GM20000 (cell line): ENCODE results near the gene GRID2.

ENCODE experiments used
- DNase-seq: peaks from one replicate; pipeline ENCODE4 v3.0.0; 2012; ENCODE audit warnings: low spot score
- TF ChIP-seq, protein P1 (sequence below): IDR thresholded peaks from 2 replicates; pipeline ENCODE4 v1.5.1; 2012; ENCODE audit warnings: mild to moderate bottlenecking, control low read depth; ENCODE audit errors: extremely low read depth, missing control alignments

Gene GRID2

DNA sequence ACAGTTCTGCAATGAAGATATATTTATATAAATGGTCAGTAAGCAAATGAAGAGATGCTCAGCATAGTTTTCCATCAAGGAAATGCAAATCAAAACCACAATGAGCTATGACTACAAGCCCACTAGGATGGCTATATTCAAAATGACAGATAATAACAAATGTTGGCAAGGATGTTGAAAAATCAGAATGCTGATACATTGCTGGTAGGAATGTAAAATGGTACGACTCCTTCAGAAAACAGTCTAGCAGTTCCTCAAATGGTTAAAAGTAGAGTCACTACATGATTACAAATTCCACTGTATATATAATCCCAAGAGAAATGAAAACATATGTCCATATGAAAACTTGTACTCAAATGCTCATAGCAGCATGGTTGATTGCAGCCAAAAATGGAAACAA, 1099.8 kb downstream of the GRID2 start:
- DNase-seq, result no peak
- TF ChIP-seq, protein P1, sequence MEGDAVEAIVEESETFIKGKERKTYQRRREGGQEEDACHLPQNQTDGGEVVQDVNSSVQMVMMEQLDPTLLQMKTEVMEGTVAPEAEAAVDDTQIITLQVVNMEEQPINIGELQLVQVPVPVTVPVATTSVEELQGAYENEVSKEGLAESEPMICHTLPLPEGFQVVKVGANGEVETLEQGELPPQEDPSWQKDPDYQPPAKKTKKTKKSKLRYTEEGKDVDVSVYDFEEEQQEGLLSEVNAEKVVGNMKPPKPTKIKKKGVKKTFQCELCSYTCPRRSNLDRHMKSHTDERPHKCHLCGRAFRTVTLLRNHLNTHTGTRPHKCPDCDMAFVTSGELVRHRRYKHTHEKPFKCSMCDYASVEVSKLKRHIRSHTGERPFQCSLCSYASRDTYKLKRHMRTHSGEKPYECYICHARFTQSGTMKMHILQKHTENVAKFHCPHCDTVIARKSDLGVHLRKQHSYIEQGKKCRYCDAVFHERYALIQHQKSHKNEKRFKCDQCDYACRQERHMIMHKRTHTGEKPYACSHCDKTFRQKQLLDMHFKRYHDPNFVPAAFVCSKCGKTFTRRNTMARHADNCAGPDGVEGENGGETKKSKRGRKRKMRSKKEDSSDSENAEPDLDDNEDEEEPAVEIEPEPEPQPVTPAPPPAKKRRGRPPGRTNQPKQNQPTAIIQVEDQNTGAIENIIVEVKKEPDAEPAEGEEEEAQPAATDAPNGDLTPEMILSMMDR, result no peak

DNA sequence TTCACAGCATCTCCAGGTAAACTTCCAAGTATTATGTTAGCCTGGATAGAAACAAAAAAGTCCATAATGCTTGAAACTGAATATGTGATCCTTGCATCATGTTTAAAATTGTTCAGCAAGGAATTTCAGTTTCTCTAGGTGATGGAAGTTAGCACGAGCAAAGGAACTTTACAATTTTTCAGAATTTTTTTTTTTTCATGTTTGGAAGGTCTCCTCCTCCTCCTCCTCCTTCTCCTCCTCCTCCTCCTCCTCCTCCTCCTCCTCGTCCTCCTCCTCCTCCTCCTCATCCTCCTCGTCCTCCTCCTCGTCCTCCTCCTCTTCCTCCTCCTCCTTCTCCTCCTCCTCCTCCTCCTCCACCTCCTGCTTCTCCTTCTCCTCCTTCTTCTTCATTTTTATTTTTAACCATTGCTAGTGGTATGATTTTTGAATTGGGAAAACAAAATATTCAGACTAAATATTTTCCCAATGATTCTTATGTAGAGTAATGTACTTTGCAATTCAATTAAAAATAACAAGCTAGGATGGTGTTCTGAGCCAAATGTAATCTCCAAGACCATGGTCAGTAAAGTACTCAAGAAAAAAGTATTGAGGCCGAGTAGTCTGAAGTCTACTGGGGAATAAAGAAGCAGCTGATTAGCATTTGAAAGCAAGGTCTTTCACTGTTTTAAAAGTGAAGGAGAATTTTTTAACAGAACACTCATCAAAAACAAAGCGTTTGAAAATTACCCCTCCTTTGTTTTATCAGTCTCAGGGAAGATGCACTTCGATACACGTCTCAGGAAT, 1103.9 kb downstream of the GRID2 start:
- TF ChIP-seq, protein P1, result no peak
- no peak for DNase-seq

DNA sequence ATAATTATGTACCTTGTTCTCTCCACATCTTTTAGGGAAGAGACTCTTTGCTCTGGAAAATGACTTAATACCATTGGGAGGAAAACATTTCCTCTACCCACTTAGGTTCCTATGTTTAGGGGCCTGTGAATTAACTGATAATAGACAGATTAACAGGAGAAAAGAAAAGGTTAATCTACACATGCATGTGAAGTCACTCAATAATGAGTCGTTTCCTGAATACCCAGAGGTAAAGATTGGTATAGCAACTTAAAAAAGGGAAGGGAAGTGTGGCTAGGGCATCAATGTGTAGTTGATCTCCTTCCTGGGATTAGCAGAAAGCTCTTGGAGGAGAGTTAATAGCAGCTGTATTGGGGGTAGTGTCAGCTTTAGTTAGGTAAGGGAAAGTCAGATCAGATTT, 1105.3 kb downstream of the GRID2 start:
- TF ChIP-seq, protein P1, result no peak
- DNase-seq, result no peak

DNA sequence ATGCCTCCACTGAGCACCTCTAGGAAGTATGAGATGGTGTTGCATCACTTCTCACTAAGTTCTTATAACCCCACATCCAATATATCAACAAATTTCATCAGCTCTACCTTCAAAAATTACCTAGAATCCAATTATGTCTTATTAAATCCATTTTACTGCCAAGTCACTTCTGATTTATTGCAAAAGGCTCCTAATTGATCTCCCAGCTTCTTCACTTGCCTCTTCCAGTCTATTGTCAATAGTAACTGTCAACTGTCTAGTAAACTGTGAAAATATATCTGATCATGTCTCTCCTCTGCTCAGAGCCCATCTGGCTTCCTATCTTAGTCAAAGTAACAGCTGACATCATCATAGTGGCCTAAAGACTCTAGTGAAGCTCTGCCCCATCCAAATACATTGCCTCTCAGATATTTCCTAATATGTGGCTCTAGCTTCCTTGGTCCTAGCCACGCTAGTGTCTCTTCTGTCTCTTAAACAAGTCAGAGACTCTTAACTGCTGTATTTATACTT, 1110.3 kb downstream of the GRID2 start:
- TF ChIP-seq, protein P1, result no peak
- no peak for DNase-seq

DNA sequence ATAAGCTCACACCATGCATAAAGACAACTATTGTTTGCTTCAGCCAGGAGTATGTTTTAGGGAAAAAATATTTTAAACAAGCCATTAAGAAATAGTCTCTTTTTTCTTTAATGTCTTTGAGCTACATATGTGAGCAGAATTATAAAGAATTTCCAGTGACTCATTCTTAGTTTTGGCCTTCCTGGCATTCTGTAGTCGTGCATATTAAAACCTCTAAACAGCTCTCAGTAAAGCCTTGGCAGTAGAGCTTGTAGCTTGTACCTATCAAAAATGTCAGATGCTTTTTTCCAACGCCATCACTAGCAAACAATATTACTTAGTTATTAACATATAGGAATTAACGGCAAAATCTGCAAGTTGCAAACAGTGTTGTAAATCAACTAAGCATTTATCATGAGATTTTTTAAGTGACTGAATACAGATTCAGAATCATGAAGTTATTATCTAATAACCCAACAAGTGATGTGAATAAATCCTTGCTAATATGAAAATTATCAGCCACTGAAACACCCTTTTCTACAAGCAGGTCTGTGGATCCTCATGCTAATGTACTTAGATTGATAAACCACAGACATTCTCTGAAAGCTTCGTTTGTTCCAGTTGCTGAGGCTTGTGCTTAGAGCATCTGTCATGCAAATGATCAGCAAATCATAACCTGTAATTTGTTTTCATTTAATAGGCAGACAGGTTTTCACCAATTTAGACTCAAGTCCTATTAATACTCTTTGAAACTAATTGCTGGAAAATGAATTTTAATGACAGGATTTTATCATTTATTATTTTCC, 1112.8 kb downstream of the GRID2 start:
- no peak for DNase-seq
- TF ChIP-seq, protein P1, result no peak

DNA sequence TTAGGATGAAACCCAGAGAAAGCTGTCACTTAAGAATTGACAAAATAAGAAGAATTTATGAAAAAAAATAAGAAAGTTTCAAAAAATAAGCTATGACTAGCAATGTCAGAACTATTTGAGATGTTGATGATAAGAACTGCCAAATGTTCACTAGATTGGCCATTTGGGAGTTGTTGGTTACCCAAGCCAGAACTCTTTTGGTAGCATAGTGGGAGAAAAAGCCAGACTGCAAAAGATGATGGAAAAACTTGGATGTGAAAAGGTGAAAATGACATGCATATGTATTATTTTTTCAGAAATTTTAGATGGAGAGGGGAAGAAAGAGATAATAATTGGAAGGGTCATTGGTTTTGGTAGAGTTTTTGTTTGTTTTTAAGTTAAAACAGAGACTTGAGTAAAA, 1127.6 kb downstream of the GRID2 start:
- no peak for DNase-seq
- TF ChIP-seq, protein P1, result no peak

DNA sequence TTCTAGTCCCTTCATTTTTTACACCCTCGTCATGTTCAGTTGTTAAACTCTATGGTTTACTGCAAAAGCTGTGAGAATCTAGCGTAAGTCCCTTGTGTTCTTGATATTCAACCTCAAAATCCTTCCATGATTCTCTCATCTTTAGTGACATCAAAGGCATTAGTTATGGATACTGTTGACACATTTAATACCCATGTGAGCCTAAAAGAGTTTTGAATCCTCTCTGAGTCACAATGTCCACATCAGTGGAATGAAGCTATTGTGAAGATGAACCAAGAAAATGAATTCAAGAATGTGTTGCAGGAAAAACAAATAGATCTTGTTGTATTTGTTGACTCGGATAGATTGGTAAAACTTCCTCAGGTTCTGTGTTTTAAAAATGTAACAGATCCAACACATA, 1130.1 kb downstream of the GRID2 start:
- no peak for DNase-seq
- TF ChIP-seq, protein P1, result no peak
